GM18526 (cell line): Measurements from ENCODE around the gene FBP2.

Experiments used
- POLR2A ChIP-seq: IDR thresholded peaks from 3 replicates; pipeline ENCODE4 v1.6.1; 2011; ENCODE audit not compliant: insufficient read length; ENCODE audit errors: extremely low read depth

The FBP2 gene

GRCh38 chr9:94593459-94594345 lies at the start of gene FBP2:
Gene FBP2 (minus strand): TSS chr9:94593824. CDS start chr9:94593726, 98 bp downstream.
- TF ChIP-seq POLR2A = no peak

- TF ChIP-seq POLR2A = no peak
Measured at GRCh38 chr9:94643176-94643575, 49.6 kb upstream of the FBP2 start.

- TF ChIP-seq POLR2A = no peak
Measured at GRCh38 chr9:94642501-94642900, 48.9 kb upstream of the FBP2 start.

DNA sequence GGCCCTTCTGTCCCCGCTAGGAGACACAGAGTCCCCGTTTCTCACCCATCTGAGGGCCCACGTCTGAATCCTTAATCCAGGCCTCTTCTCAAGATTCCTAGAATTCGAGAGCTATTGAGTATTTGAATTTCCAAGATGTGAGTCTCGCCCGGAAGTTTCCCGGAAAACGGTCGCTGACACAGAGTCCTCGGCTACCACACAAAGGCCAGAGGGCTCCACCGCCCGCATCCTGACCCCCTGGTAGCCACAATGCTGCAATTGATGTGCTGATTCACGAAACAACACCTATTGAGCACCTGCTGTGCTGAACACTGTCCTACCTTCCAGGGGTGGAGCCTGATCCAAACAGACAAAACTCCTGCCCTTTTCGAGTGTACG lies 46.4 kb upstream of the FBP2 start:
- TF ChIP-seq POLR2A = no peak

- TF ChIP-seq POLR2A = no peak
Measured at GRCh38 chr9:94639061-94639998, 45.7 kb upstream of the FBP2 start, which contains the start of gene FBP1. Gene FBP1 (minus strand): TSS chr9:94639518. CDS start chr9:94639310, 208 bp downstream.

DNA sequence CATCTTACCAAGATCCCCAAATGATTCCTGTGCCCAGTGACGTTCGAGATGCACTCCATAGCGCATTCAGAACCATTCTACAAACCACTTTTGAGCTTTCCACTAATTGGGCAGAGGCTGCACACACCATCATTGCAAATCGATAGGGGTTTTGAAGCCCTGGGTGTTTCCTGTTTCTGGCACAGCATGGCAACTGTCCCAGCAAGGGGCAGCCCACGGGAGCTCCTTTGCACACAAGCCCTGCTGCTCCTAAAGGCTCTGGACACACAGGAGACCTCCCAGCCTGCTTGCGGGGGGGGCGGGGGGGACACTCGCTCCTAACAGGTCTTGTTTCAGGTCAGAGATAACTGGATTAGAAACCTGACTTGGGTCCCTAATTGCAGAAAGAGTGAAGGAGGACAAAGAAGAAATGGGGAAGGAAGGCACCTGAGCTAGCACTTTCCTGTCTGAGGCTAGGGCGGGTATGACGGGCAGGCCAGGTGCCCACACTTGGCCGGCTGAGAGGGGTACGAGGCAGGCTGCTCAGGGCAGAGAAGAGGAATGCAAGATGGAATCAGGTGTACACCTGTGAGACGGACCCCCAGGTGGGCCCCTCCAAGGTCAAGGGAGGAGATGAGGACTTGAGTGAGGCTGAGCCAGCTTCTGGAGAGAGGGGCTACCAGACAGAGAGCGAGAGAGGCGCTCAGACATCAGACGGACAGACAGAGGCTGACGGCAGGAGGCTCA lies 44.9 kb upstream of the FBP2 start:
- TF ChIP-seq POLR2A = no peak

DNA sequence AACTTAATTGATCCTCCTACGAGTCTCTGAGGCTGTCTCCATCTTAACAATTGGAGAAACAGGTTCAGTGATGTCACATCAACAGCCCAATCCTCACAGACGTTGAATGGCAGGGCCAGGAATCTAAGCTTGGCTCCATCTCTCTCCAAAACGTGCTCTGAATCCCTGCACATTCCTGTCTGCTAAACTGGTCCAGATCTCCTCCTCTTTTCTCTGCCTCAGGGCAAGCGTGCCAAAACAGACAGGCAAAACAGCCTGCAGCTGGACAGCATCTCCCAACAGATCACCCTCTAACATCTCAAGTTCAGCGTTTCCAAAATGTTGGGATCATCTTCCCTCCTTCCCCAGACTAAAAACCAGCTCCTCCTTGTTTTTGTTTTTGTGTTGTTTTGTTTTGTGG lies 39.1 kb upstream of the FBP2 start:
- TF ChIP-seq POLR2A = no peak

- TF ChIP-seq POLR2A = no peak
Measured at GRCh38 chr9:94631599-94631998, 38.0 kb upstream of the FBP2 start.

DNA sequence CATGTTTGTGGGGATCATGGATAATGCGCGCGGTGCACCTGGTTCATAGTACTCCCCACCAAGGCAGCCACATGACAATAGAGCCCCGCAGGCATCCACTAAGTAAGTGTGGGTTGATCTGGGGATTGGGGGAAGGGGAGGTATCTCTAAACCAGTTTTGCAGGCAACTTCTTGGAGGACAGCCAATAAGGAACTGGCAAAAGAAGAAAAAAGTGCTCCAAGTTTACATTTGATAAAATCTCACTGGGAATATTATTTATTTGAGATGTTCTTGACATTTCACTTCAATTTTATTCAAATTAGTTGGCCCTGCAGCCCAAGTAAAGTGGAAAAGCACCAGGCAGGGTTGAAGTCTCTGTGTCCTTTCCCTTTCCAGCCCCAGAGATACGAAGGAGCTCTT lies 37.2 kb upstream of the FBP2 start:
- no peak for TF ChIP-seq POLR2A

GRCh38 chr9:94630281-94630680 lies 36.7 kb upstream of the FBP2 start:
- TF ChIP-seq POLR2A = no peak

DNA sequence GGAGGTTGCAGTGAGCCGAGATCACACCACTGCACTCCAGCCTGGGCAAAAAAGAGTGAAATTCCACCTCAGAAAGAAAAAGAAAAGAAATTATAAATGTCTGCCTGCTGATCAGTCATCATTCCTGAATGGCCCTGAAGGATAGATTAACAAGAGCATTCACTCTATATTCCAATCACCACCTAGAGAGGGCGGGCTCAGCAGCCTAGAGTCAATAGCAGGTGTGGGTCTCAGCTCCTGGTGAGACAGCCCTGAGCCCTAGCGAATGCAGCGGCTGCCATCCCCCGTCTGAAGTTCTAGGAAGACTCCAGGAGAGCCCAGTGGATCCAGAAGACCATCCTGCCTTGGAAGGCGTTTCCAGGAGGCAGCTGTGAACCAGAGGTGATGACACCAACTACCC lies 33.7 kb upstream of the FBP2 start:
- no peak for TF ChIP-seq POLR2A

- no peak for TF ChIP-seq POLR2A
Measured at GRCh38 chr9:94625835-94626234, 32.2 kb upstream of the FBP2 start.

- TF ChIP-seq POLR2A = no peak
Measured at GRCh38 chr9:94624629-94625028, 31.0 kb upstream of the FBP2 start.

DNA sequence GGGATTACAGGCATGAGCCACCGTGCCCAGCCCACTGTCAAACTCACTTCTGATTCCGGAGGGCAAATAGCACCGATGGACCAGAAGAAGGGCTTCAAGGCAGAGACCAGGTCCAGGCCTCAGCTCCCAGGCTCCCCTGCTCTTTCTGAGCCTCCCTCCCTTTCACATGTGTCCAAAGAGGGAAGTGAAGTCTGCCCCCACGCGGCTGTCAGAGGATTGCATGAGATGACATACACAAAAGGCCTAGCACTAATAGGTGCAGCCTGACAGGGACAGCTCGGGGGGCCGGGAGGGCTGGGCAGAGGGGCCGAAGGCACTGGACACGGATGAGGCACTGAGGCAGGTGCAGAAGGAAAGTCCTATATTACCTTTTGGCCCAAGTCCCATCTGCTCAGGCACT lies 29.6 kb upstream of the FBP2 start:
- no peak for TF ChIP-seq POLR2A

GRCh38 chr9:94622087-94622800 lies 28.6 kb upstream of the FBP2 start:
- TF ChIP-seq POLR2A = no peak

DNA sequence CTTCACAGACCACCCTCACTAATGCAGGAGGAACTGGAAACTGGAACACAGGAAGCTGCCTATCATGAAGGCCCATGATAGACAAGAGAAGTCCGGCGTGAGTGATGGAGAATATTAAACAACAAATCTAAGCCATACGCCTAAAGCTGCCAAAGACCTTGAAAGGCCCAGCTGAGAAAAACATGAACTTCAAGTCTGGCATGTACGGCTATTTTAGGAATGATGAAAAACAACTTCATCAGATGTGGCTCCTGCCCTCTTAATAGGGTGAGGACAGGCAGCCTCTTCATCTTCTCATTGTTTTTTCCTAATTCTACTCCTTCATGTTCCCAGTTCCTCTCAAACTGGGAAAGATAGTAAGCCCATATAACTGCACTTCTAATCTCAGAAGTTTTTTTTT lies 25.4 kb upstream of the FBP2 start:
- TF ChIP-seq POLR2A = no peak
